H9 (cell line): Measurements from ENCODE around the gene ASB4. TPM values are rescaled to one million over a fixed set of nuclear protein-coding genes. Genes with fewer than 3 reads are reported as not detected.

Experiments used
- DNase-seq: peaks from one replicate; pipeline ENCODE4 v3.0.0-alpha.2; 2017
- H2AFZ ChIP-seq: one replicate; pipeline ENCODE4 v1.6.1; 2013; ENCODE audit warnings: mild to moderate bottlenecking, low read length, control low read depth, moderate library complexity
- H2AK5ac ChIP-seq: 2 replicates; pipeline ENCODE4 v1.6.1; 2013; ENCODE audit warnings: low read length, control low read depth, mixed read lengths; ENCODE audit not compliant: insufficient read length
- H2BK120ac ChIP-seq: one replicate; pipeline ENCODE4 v1.6.1; 2013; ENCODE audit warnings: low read depth, mild to moderate bottlenecking, low read length, control low read depth, inconsistent platforms; ENCODE audit not compliant: poor library complexity, severe bottlenecking
- H2BK12ac ChIP-seq: 2 replicates; pipeline ENCODE4 v1.6.1; 2013; ENCODE audit warnings: low read length, control low read depth, mixed read lengths, low read depth; ENCODE audit not compliant: insufficient read length
- H2BK15ac ChIP-seq: 2 replicates; pipeline ENCODE4 v1.6.1; 2013; ENCODE audit warnings: low read depth, low read length, control low read depth
- H2BK20ac ChIP-seq: one replicate; pipeline ENCODE4 v1.6.1; 2013; ENCODE audit warnings: low read depth, mild to moderate bottlenecking, low read length, control low read depth, inconsistent platforms; ENCODE audit not compliant: poor library complexity, severe bottlenecking
- H2BK5ac ChIP-seq: 2 replicates; pipeline ENCODE4 v1.6.1; 2013; ENCODE audit warnings: low read length, control low read depth, mixed read lengths; ENCODE audit not compliant: insufficient read length
- H3K14ac ChIP-seq: 2 replicates; pipeline ENCODE4 v1.6.1; 2013; ENCODE audit warnings: low read length, control low read depth; ENCODE audit not compliant: insufficient read depth
- H3K18ac ChIP-seq: 2 replicates; pipeline ENCODE4 v1.6.1; 2013; ENCODE audit warnings: low read depth, mild to moderate bottlenecking, mixed read lengths, low read length, control low read depth; ENCODE audit not compliant: insufficient read length
- H3K23ac ChIP-seq: 2 replicates; pipeline ENCODE4 v1.6.1; 2013; ENCODE audit warnings: low read length, control low read depth, mixed read lengths, low read depth; ENCODE audit not compliant: insufficient read length
- H3K23me2 ChIP-seq: 2 replicates; pipeline ENCODE4 v1.6.1; 2013; ENCODE audit warnings: low read depth, mild to moderate bottlenecking, mixed read lengths, low read length, control low read depth; ENCODE audit not compliant: insufficient read length, poor library complexity, severe bottlenecking
- H3K27ac ChIP-seq: 2 replicates; pipeline ENCODE4 v1.5.1; 2013; ENCODE audit warnings: low read length, control low read depth, mixed read lengths, low read depth; ENCODE audit not compliant: insufficient read length
- H3K27me3 ChIP-seq: 2 replicates; pipeline ENCODE4 v1.6.1; 2013; ENCODE audit warnings: low read length, control low read depth, inconsistent platforms; ENCODE audit not compliant: insufficient read depth
- H3K4ac ChIP-seq: 2 replicates; pipeline ENCODE4 v1.6.1; 2013; ENCODE audit warnings: low read depth, mild to moderate bottlenecking, control low read depth, inconsistent platforms, low read length, moderate library complexity
- H3K4me1 ChIP-seq: 2 replicates; pipeline ENCODE4 v1.6.1; 2013; ENCODE audit warnings: low read length, control low read depth, inconsistent platforms; ENCODE audit not compliant: insufficient read depth
- H3K4me2 ChIP-seq: 2 replicates; pipeline ENCODE4 v1.6.1; 2013; ENCODE audit warnings: low read length, control low read depth, mixed read lengths; ENCODE audit not compliant: insufficient read length, insufficient read depth
- H3K56ac ChIP-seq: 2 replicates; pipeline ENCODE4 v1.6.1; 2013; ENCODE audit warnings: low read depth, mild to moderate bottlenecking, mixed read lengths, low read length, control low read depth; ENCODE audit not compliant: insufficient read length
- H3K79me1 ChIP-seq: 2 replicates; pipeline ENCODE4 v1.6.1; 2013; ENCODE audit warnings: low read depth, mild to moderate bottlenecking, moderate library complexity, low read length, control low read depth, inconsistent platforms; ENCODE audit not compliant: insufficient read depth, poor library complexity, severe bottlenecking
- H3K79me2 ChIP-seq: 2 replicates; pipeline ENCODE4 v1.6.1; 2013; ENCODE audit warnings: low read length, control low read depth, inconsistent platforms; ENCODE audit not compliant: insufficient read depth
- H3K9ac ChIP-seq: 2 replicates; pipeline ENCODE4 v1.6.1; 2013; ENCODE audit warnings: low read length, control low read depth, mixed read lengths; ENCODE audit not compliant: insufficient read length; ENCODE audit errors: extremely low read depth
- H3K9me3 ChIP-seq: one replicate; pipeline ENCODE4 v1.6.1; 2013; ENCODE audit warnings: low read depth, low read length, inconsistent platforms; ENCODE audit not compliant: control insufficient read depth
- H3T11ph ChIP-seq: one replicate; pipeline ENCODE4 v1.6.1; 2013; ENCODE audit warnings: mild to moderate bottlenecking, low read length, control low read depth, inconsistent platforms
- H4K20me1 ChIP-seq: one replicate; pipeline ENCODE4 v1.6.1; 2013; ENCODE audit not compliant: control insufficient read depth, insufficient read length, insufficient read depth
- H4K5ac ChIP-seq: 2 replicates; pipeline ENCODE4 v1.6.1; 2013; ENCODE audit warnings: low read depth, mild to moderate bottlenecking, mixed read lengths, low read length, control low read depth; ENCODE audit not compliant: insufficient read length
- H4K8ac ChIP-seq: replicated peaks from 2 replicates; pipeline ENCODE4 v1.6.1; 2013; ENCODE audit warnings: low read length, control low read depth, mixed read lengths, low read depth; ENCODE audit not compliant: insufficient read length
- H4K91ac ChIP-seq: 2 replicates; pipeline ENCODE4 v1.6.1; 2013; ENCODE audit warnings: low read depth, mild to moderate bottlenecking, moderate library complexity, mixed read lengths, low read length, control low read depth; ENCODE audit not compliant: insufficient read length
- H3K27ac Mint-ChIP-seq, 3 experiments: 2 replicates in 2 of 3; 3 replicates in 1 of 3; pipeline ENCODE4 v1.8.0; 2020 to 2021; ENCODE audit warnings: mixed read lengths in 3 of 3, mild to moderate bottlenecking in 1 of 3, moderate library complexity in 1 of 3
- H3K27me3 Mint-ChIP-seq: 2 replicates; pipeline ENCODE4 v1.8.0; 2021; ENCODE audit warnings: low read depth, mild to moderate bottlenecking, moderate library complexity, mixed read lengths
- H3K36me3 Mint-ChIP-seq, 3 experiments: 2 replicates in 2 of 3; 3 replicates in 1 of 3; pipeline ENCODE4 v1.8.0; 2020 to 2021; ENCODE audit warnings: low read depth in 3 of 3, mixed read lengths in 3 of 3; ENCODE audit not compliant: insufficient read depth in 1 of 3
- H3K4me1 Mint-ChIP-seq, 2 experiments: 2 replicates each; pipeline ENCODE4 v1.8.0; 2020; ENCODE audit warnings: mixed read lengths in 2 of 2
- H3K4me3 Mint-ChIP-seq, 2 experiments: 2 replicates in 1 of 2; 3 replicates in 1 of 2; pipeline ENCODE4 v1.8.0; 2020 to 2021; ENCODE audit warnings: mild to moderate bottlenecking in 2 of 2, mixed read lengths in 2 of 2, moderate library complexity in 1 of 2
- H3K9me3 Mint-ChIP-seq, 2 experiments: 2 replicates in 1 of 2; 3 replicates in 1 of 2; pipeline ENCODE4 v1.8.0; 2020; ENCODE audit warnings: mild to moderate bottlenecking in 2 of 2, mixed read lengths in 2 of 2, moderate library complexity in 1 of 2
- WGBS: extraction: QIAGEN DNeasy Blood & Tissue Kit; methylation state at CpG from one replicate; pipeline ENCODE4 v1.1.7; 2013; ENCODE audit warnings: missing lambda C conversion rate, low lambda C conversion rate, mixed read lengths; ENCODE audit not compliant: insufficient read length; ENCODE audit errors: extremely low coverage; 5-methylcytosine and 5-hydroxymethylcytosine counted together
- total RNA-seq: library from RNA; stranded (reverse); gene quantifications from 2 replicates; pipeline ENCODE4 v1.2.1, GENCODE V29; 2021
- TF ChIP-seq, protein P1 (sequence below): fragments of 200-600 bp; sonication (generic); conservative IDR thresholded peaks from 3 replicates; pipeline ENCODE4 v1.8.0; 2021; ENCODE audit warnings: antibody characterized with exemption, mild to moderate bottlenecking

Gene ASB4
- total RNA-seq, 1 experiment from 2014 or later: not detected

DNA sequence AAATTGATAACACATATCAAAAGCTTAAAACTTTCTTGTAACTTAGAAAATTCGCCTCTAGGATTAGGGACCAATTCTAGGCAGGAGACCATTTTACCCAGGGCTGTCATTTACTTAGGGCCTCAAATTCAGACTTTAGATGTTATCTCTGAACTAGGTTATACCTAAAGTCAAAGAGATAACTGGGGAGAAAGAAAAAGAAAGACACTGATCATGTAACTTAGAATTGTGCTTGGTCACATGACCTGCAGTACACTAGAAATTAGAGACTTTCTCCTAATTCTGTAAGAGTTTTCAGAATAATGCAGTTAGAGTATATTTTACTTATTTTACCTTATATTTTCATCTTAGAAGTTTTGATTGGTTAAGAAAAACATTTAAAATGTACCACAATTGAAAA lies 16.7 kb downstream of the ASB4 start:
- TF ChIP-seq, protein P1, sequence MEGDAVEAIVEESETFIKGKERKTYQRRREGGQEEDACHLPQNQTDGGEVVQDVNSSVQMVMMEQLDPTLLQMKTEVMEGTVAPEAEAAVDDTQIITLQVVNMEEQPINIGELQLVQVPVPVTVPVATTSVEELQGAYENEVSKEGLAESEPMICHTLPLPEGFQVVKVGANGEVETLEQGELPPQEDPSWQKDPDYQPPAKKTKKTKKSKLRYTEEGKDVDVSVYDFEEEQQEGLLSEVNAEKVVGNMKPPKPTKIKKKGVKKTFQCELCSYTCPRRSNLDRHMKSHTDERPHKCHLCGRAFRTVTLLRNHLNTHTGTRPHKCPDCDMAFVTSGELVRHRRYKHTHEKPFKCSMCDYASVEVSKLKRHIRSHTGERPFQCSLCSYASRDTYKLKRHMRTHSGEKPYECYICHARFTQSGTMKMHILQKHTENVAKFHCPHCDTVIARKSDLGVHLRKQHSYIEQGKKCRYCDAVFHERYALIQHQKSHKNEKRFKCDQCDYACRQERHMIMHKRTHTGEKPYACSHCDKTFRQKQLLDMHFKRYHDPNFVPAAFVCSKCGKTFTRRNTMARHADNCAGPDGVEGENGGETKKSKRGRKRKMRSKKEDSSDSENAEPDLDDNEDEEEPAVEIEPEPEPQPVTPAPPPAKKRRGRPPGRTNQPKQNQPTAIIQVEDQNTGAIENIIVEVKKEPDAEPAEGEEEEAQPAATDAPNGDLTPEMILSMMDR: no peak

More for the DNA sequence above, 16.7 kb downstream of the ASB4 start:
- H2BK5ac ChIP-seq: no peak overlapping the region
- no CpG with 5 or more reads among the region's 1 CpG for WGBS
- H3K79me2 ChIP-seq: no peaks in the 10 kb centered on the region
- H3K4me1 Mint-ChIP-seq: peaks cover 33 to 46% of the 10 kb centered on the region in 2 experiments
- H4K8ac ChIP-seq: no peak overlapping the region
- H3K27ac ChIP-seq: no peak overlapping the region
- H3K23ac ChIP-seq: no peak overlapping the region
- H3K4me2 ChIP-seq: no peak overlapping the region
- no peaks in the 10 kb centered on the region for H3K23me2 ChIP-seq
- H4K20me1 ChIP-seq: no peaks in the 10 kb centered on the region
- H3K27me3 Mint-ChIP-seq: no peaks in the 10 kb centered on the region
- H3K9ac ChIP-seq: no peak overlapping the region
- H2AK5ac ChIP-seq: no peak overlapping the region
- no peaks in the 10 kb centered on the region for H3K79me1 ChIP-seq
- H3T11ph ChIP-seq: no peak overlapping the region
- H3K56ac ChIP-seq: no peak overlapping the region
- H2AFZ ChIP-seq: no peak overlapping the region
- H3K4ac ChIP-seq: no peak overlapping the region
- no peaks in the 10 kb centered on the region for H3K9me3 ChIP-seq
- H3K18ac ChIP-seq: no peak overlapping the region
- H3K4me1 ChIP-seq: 0 out of 2 replicates have a peak, but pooled peaks cover 2% of the 10 kb centered on the region
- H4K91ac ChIP-seq: no peak overlapping the region
- H3K9me3 Mint-ChIP-seq: no peaks in the 10 kb centered on the region
- no peak for DNase-seq
- H3K4me3 Mint-ChIP-seq: no peak overlapping the region
- no peak overlapping the region for H2BK15ac ChIP-seq
- H2BK12ac ChIP-seq: no peak overlapping the region
- no peak overlapping the region for H2BK120ac ChIP-seq
- no peak overlapping the region for H3K14ac ChIP-seq
- H2BK20ac ChIP-seq: no peak overlapping the region
- no peaks in the 10 kb centered on the region for H3K36me3 Mint-ChIP-seq
- H3K27ac Mint-ChIP-seq: no peak overlapping the region
- no peak overlapping the region for H4K5ac ChIP-seq
- no peaks in the 10 kb centered on the region for H3K27me3 ChIP-seq
